HG02970 (cell line): Measurements from ENCODE around the gene SMAD3.

Source experiments
- ATAC-seq: cut with Tn5 transposase; IDR thresholded peaks from one replicate; pipeline ENCODE4 v1.9.1; 2021; ENCODE audit warnings: mild to moderate bottlenecking, moderate library complexity, moderate number of reproducible peaks; ENCODE audit not compliant: unreplicated experiment, low FRiP score

Gene SMAD3

GRCh38 chr15:67156834-67157233 lies 91.4 kb downstream of the SMAD3 start:
- no peak for ATAC-seq

GRCh38 chr15:67157521-67158252 lies 92.3 kb downstream of the SMAD3 start:
- no peak for ATAC-seq

- ATAC-seq: no peak
These were observed 93.0 kb downstream of the SMAD3 start for GRCh38 chr15:67158367-67158766.

- ATAC-seq: no peak
These were observed 96.0 kb downstream of the SMAD3 start for GRCh38 chr15:67161412-67161811.

GRCh38 chr15:67161881-67162280 lies 96.5 kb downstream of the SMAD3 start:
- ATAC-seq: no peak

- no peak for ATAC-seq
These were observed 97.8 kb downstream of the SMAD3 start for GRCh38 chr15:67163180-67163579.

- no peak for ATAC-seq
These were observed 99.0 kb downstream of the SMAD3 start for GRCh38 chr15:67164401-67164791.

GRCh38 chr15:67164811-67165253 lies 99.4 kb downstream of the SMAD3 start:
- no peak for ATAC-seq

GRCh38 chr15:67165254-67166253 lies 100.2 kb downstream of the SMAD3 start:
- no peak for ATAC-seq

- ATAC-seq: no peak
These were observed 101.0 kb downstream of the SMAD3 start for GRCh38 chr15:67166280-67167009.

- ATAC-seq: no peak
These were observed 101.7 kb downstream of the SMAD3 start for GRCh38 chr15:67167091-67167490.

- ATAC-seq: no peak
These were observed 103.3 kb downstream of the SMAD3 start for GRCh38 chr15:67168694-67169093.

GRCh38 chr15:67170143-67170925 lies 104.9 kb downstream of the SMAD3 start:
- no peak for ATAC-seq

GRCh38 chr15:67171471-67171870 lies 106.1 kb downstream of the SMAD3 start:
- ATAC-seq: no peak

GRCh38 chr15:67172172-67172571 lies 106.8 kb downstream of the SMAD3 start:
- ATAC-seq: no peak

- ATAC-seq: no peak
These were observed 107.6 kb downstream of the SMAD3 start for GRCh38 chr15:67173005-67173404.

- no peak for ATAC-seq
These were observed 108.4 kb downstream of the SMAD3 start for GRCh38 chr15:67173786-67174185.

- no peak for ATAC-seq
These were observed 109.0 kb downstream of the SMAD3 start for GRCh38 chr15:67174446-67174845.

GRCh38 chr15:67174864-67175573 lies 109.6 kb downstream of the SMAD3 start:
- no peak for ATAC-seq
